A549 treated with AZD2906 at 1 μM for 4 hours (cell line): Measurements from ENCODE around the gene HLA-C. TPM values are rescaled to one million over a fixed set of nuclear protein-coding genes. Genes with fewer than 3 reads are reported as not detected.

Experiments used
- total RNA-seq: library from RNA; stranded (reverse); fragments of 200-300 nt; extraction: Qiagen RNA extraction; gene quantifications from 5 replicates; pipeline ENCODE4 v1.2.3, GENCODE V29; 2022

Gene HLA-C
- total RNA-seq = 47.6 to 56.8 TPM (median 53.0 TPM) in 5 replicates

GRCh38 chr6:31271641-31272357, at the start of gene HLA-C:
TSS of gene HLA-C (minus strand) at chr6:31272092. CDS start at chr6:31272071, 21 bp downstream.

Other genes with a start within 250 kb of the HLA-C start
- not detected in 5 replicates for gene C6orf15, start 159.5 kb downstream of the HLA-C start, total RNA-seq
- 4.1 to 5.9 TPM (median 4.6 TPM) in 5 replicates for gene PSORS1C1, start 157.3 kb downstream of the HLA-C start, total RNA-seq
- 0.03 to 0.06 TPM (median 0.05 TPM) in 4 of 5 replicates, not detected in the other for gene CDSN, start 151.6 kb downstream of the HLA-C start, total RNA-seq
- gene PSORS1C2, start 133.0 kb downstream of the HLA-C start, total RNA-seq = 0.08 TPM in 1 of 5 replicates, not detected in the others
- 6.0 to 8.3 TPM (median 7.1 TPM) in 5 replicates for gene CCHCR1, start 114.3 kb downstream of the HLA-C start, total RNA-seq
- gene TCF19, start 113.5 kb downstream of the HLA-C start, total RNA-seq = 13.3 to 15.2 TPM (median 14.2 TPM) in 5 replicates
- 10.9 to 14.9 TPM (median 11.3 TPM) in 5 replicates for gene POU5F1, start 101.4 kb downstream of the HLA-C start, total RNA-seq
- gene HLA-B, start 85.1 kb upstream of the HLA-C start, total RNA-seq = 18.9 to 30.6 TPM (median 26.0 TPM) in 5 replicates
- 28.1 to 29.7 TPM (median 28.9 TPM) in 5 replicates for gene MICA, start 131.5 kb upstream of the HLA-C start, total RNA-seq
- gene MICB, start 226.1 kb upstream of the HLA-C start, total RNA-seq = 5.8 to 6.5 TPM (median 6.2 TPM) in 5 replicates